GM12878 (cell line): ENCODE data around the gene COQ9. TPM values are rescaled to one million over a fixed set of nuclear protein-coding genes. Genes with fewer than 3 reads are reported as not detected.

ENCODE experiments used
- ATAC-seq: fragments of 200-7000 bp; cut with Tn5 transposase; 3 replicates; pipeline ENCODE4 v1.9.1; 2020; ENCODE audit warnings: mild to moderate bottlenecking, moderate library complexity
- BruUV-seq: library from RNA; stranded (reverse); fragments of 400-500 nt; replicated peaks from 2 replicates; lab custom pipeline; 2021; lab: Mats Ljungman, UMichigan
- CTCF ChIA-PET: fragments of 300-600 bp; sonication (Branson Sonifier 250); formaldehyde crosslinking; extraction: SDS; loops from one replicate; lab custom pipeline; 2021; ENCODE audit warnings: inconsistent platforms; lab: Yijun Ruan, JAX
- POLR2A ChIA-PET: fragments of 350-600 bp; formaldehyde crosslinking; extraction: SDS; loops from one replicate; lab custom pipeline; 2021; ENCODE audit warnings: inconsistent platforms; lab: Charles Lee
- RAD21 ChIA-PET: fragments of 300-600 bp; sonication (Branson Sonifier 250); formaldehyde crosslinking; loops from one replicate; lab custom pipeline; 2023; ENCODE audit warnings: antibody characterized with exemption; ENCODE audit not compliant: unreplicated experiment; lab: Charles Lee
- SMC1A ChIA-PET: fragments of 300-600 bp; sonication (Branson Sonifier 250); formaldehyde crosslinking; loops from one replicate; lab custom pipeline; 2023; ENCODE audit not compliant: unreplicated experiment, uncharacterized antibody; lab: Charles Lee
- DNase-seq: peaks from one replicate; pipeline ENCODE4 v3.0.0-alpha.2; 2011; ENCODE audit warnings: low read depth, low spot score
- FAIRE-seq: peaks from 3 replicates; lab custom pipeline; 2011; peaks lifted over from hg19 to GRCh38; lab: Jason Lieb, UNC
- H2AFZ ChIP-seq: 2 replicates; pipeline ENCODE4 v1.6.0; 2011; ENCODE audit warnings: low read depth, low read length, control low read depth; ENCODE audit not compliant: control insufficient read depth
- H3K27ac ChIP-seq: 2 replicates; pipeline ENCODE4 v1.5.1; 2011; ENCODE audit warnings: control low read depth; ENCODE audit not compliant: control insufficient read depth, insufficient read depth
- H3K27me3 ChIP-seq, 2 experiments: replicated peaks in 1 of 2; 2 replicates each; pipeline versions ENCODE4 v1.6.0 to v1.6.1; 2011; ENCODE audit warnings: low read length in 1 of 2; ENCODE audit not compliant: control insufficient read depth in 2 of 2, insufficient read depth in 2 of 2
- H3K36me3 ChIP-seq, 2 experiments: 2 replicates each; pipeline ENCODE4 v1.5.1; 2011; ENCODE audit warnings: low read length in 1 of 2; ENCODE audit not compliant: control insufficient read depth in 2 of 2, insufficient read depth in 2 of 2
- H3K4me1 ChIP-seq: 2 replicates; pipeline ENCODE4 v1.6.1; 2011; ENCODE audit warnings: mild to moderate bottlenecking, low read length, moderate library complexity, mixed read lengths; ENCODE audit not compliant: control insufficient read depth, insufficient read depth
- H3K4me2 ChIP-seq: 2 replicates; pipeline ENCODE4 v1.6.0; 2011; ENCODE audit warnings: control low read depth; ENCODE audit not compliant: control insufficient read depth, insufficient read depth
- H3K4me3 ChIP-seq: fragments of 200-600 bp; sonication (generic); 2 replicates; pipeline ENCODE4 v1.5.1; 2016
- H3K79me2 ChIP-seq: 2 replicates; pipeline ENCODE4 v1.6.0; 2011; ENCODE audit warnings: low read length; ENCODE audit not compliant: control insufficient read depth, insufficient read depth
- H3K9ac ChIP-seq: 2 replicates; pipeline ENCODE4 v1.8.0; 2011; ENCODE audit warnings: low read length, control low read depth, mixed read lengths; ENCODE audit not compliant: control insufficient read depth, insufficient read depth
- H3K9me3 ChIP-seq: replicated peaks from 3 replicates; pipeline ENCODE4 v1.5.1; 2011; ENCODE audit warnings: mild to moderate bottlenecking, low read length; ENCODE audit not compliant: control insufficient read depth, insufficient read depth
- H4K20me1 ChIP-seq: 2 replicates; pipeline ENCODE4 v1.6.0; 2011; ENCODE audit not compliant: control insufficient read depth, insufficient read depth
- CBX5 ChIP-seq: sonication (generic); IDR thresholded peaks from 2 replicates; pipeline ENCODE4 v1.6.1; 2016; ENCODE audit warnings: low read depth, moderate library complexity, mild to moderate bottlenecking, inconsistent platforms
- CREB1 ChIP-seq: IDR thresholded peaks from 2 replicates; pipeline ENCODE4 v1.6.1; 2012; ENCODE audit warnings: low read depth, mild to moderate bottlenecking, inconsistent platforms
- DPF2 ChIP-seq: fragments of 450-650 bp; IDR thresholded peaks from 2 replicates; pipeline ENCODE4 v1.6.1; 2017; ENCODE audit warnings: mild to moderate bottlenecking
- EGR1 ChIP-seq, 2 experiments: IDR thresholded peaks; 1 replicate in 1 of 2; 2 replicates in 1 of 2; pipeline ENCODE4 v1.6.1; 2011 to 2012; ENCODE audit warnings: low read depth in 2 of 2, low read length in 2 of 2, borderline replicate concordance in 1 of 2, mild to moderate bottlenecking in 1 of 2, moderate library complexity in 1 of 2
- FOXM1 ChIP-seq: IDR thresholded peaks from 2 replicates; pipeline ENCODE4 v1.6.1; 2012; ENCODE audit warnings: low read depth, mild to moderate bottlenecking, inconsistent platforms, low read length, moderate library complexity
- GATAD2B ChIP-seq: fragments of 450-650 bp; conservative IDR thresholded peaks from 2 replicates; pipeline ENCODE4 v1.6.1; 2017; ENCODE audit warnings: low read depth, mild to moderate bottlenecking, moderate library complexity
- IKZF2 ChIP-seq, 2 experiments: fragments of 450-650 bp; IDR thresholded peaks; 2 replicates each; pipeline ENCODE4 v1.6.1; 2017; ENCODE audit warnings: mild to moderate bottlenecking in 2 of 2, moderate library complexity in 2 of 2
- LARP7 ChIP-seq: fragments of 450-650 bp; IDR thresholded peaks from 2 replicates; pipeline ENCODE4 v1.6.1; 2017; ENCODE audit warnings: mild to moderate bottlenecking
- MAX ChIP-seq: IDR thresholded peaks from 2 replicates; pipeline ENCODE4 v1.6.1; 2012; ENCODE audit warnings: low read depth, low read length, improper control_type of control experiment
- NFYA ChIP-seq: IDR thresholded peaks from 2 replicates; pipeline ENCODE4 v1.6.1; 2011; ENCODE audit warnings: low read depth, mild to moderate bottlenecking, low read length, improper control_type of control experiment, borderline replicate concordance
- NR2C2 ChIP-seq: IDR thresholded peaks from 2 replicates; pipeline ENCODE4 v1.6.1; 2011; ENCODE audit warnings: borderline replicate concordance, low read depth; ENCODE audit not compliant: control insufficient read depth, insufficient read length
- NRF1 ChIP-seq: conservative IDR thresholded peaks from 2 replicates; pipeline ENCODE4 v1.6.1; 2011; ENCODE audit warnings: mild to moderate bottlenecking, low read depth, low read length, improper control_type of control experiment
- PKNOX1 ChIP-seq: fragments of 450-650 bp; IDR thresholded peaks from 2 replicates; pipeline ENCODE4 v1.6.1; 2016; ENCODE audit warnings: mild to moderate bottlenecking
- PML ChIP-seq: IDR thresholded peaks from 2 replicates; pipeline ENCODE4 v1.6.1; 2012; ENCODE audit warnings: low read length, inconsistent platforms
- POU2F2 ChIP-seq: IDR thresholded peaks from 3 replicates; pipeline ENCODE4 v1.6.1; 2011; ENCODE audit warnings: low read depth, mild to moderate bottlenecking, low read length, borderline replicate concordance
- RELA ChIP-seq: fragments of 450-650 bp; IDR thresholded peaks from 2 replicates; pipeline ENCODE4 v1.8.0; 2014; ENCODE audit warnings: borderline replicate concordance; ENCODE audit not compliant: partially characterized antibody
- SREBF1 ChIP-seq: IDR thresholded peaks from 2 replicates; pipeline ENCODE4 v1.6.1; 2012; ENCODE audit warnings: mild to moderate bottlenecking, low read length
- SREBF2 ChIP-seq: IDR thresholded peaks from 2 replicates; pipeline ENCODE4 v1.6.1; 2012; ENCODE audit warnings: mild to moderate bottlenecking, low read length
- TBL1XR1 ChIP-seq: IDR thresholded peaks from 2 replicates; pipeline ENCODE4 v1.6.1; 2012; ENCODE audit warnings: low read depth, low read length, improper control_type of control experiment
- WRNIP1 ChIP-seq: IDR thresholded peaks from 2 replicates; pipeline ENCODE4 v1.6.1; 2011; ENCODE audit warnings: low read depth, low read length, improper control_type of control experiment, borderline replicate concordance
- ZBED1 ChIP-seq: IDR thresholded peaks from 2 replicates; pipeline ENCODE4 v1.6.1; 2016; ENCODE audit warnings: borderline replicate concordance
- ZSCAN29 ChIP-seq: fragments of 450-650 bp; IDR thresholded peaks from 2 replicates; pipeline ENCODE4 v1.6.1; 2017; ENCODE audit warnings: mild to moderate bottlenecking, moderate library complexity
- WGBS: methylation state at CpG from one replicate; pipeline ENCODE4 v1.1.6; 2016; ENCODE audit warnings: low lambda C conversion rate; ENCODE audit not compliant: insufficient replicate concordance, insufficient coverage; ENCODE audit errors: missing lambda C conversion rate; 5-methylcytosine and 5-hydroxymethylcytosine counted together
- in situ Hi-C: fragments of 300-500 bp; cut with MboI; formaldehyde crosslinking; loops from 9 replicates; pipeline ENCODE4 v1.14.3; 2018; ENCODE audit warnings: mixed read lengths
- intact Hi-C: fragments of 100-400 bp; cut with micrococcal nuclease; formaldehyde crosslinking; loops from one replicate; pipeline ENCODE4 v1.14.2; 2022; ENCODE audit not compliant: unreplicated experiment
- polyA plus RNA-seq, 11 experiments: library from polyadenylated mRNA; depleted of rRNA in 4 of 11; unstranded in 6 of 11; stranded (reverse) in 5 of 11; fragments of >200 nt; fragmentation: Nextera tagmentation in 4 of 11; fragmentation: Illumina TruSeq in 1 of 11; extraction: Ambion mirVana in 4 of 11; extraction: Trizol in 1 of 11; gene quantifications; 1 replicate in 1 of 11; 2 replicates in 10 of 11; pipeline versions ENCODE4 v1.2.1 to v1.2.3, GENCODE V29; 2011 to 2016; ENCODE audit warnings: inconsistent platforms in 2 of 11, missing spikeins in 2 of 11, low read depth in 1 of 11
- total RNA-seq, 4 experiments: library from RNA; depleted of rRNA in 3 of 4; stranded (reverse); fragments of >200 nt in 3 of 4; fragmentation: Illumina TruSeq in 1 of 4; extraction: Trizol in 1 of 4; gene quantifications; 2 replicates each; pipeline versions ENCODE4 v1.2.1 to v1.2.3, GENCODE V29; 2013 to 2021

Gene COQ9
- total and polyA plus RNA-seq, 10 of the 15 experiments (the other 5 are each of a cell fraction or from before 2014, with no cell fraction given), result 24.1 to 79.7 (median 50.1) TPM

- Histone ChIP-seq H3K27me3 (no peaks in the 10 kb centered on the region), H4K20me1 (no peaks in the 10 kb centered on the region), H2AFZ (peak within 1 kb of the TSS; percentile 83), H3K9ac (peak within 1 kb of the TSS; percentile 86), H3K27ac (peak within 1 kb of the TSS; percentile 64), H3K4me3 (peak within 1 kb of the TSS; percentile 98), H3K4me1 (peaks cover 7% of the 10 kb centered on the region), H3K4me2 (peak within 1 kb of the TSS; percentile 93), H3K9me3 (no peaks in the 10 kb centered on the region), H3K36me3 (peaks cover 12 to 33% of the 10 kb centered on the region in 2 experiments), H3K79me2 (peaks cover 18% of the 10 kb centered on the region)
- BruUV-seq, result no TSS peak
- peak; percentile 93 for FAIRE-seq
- DNase-seq, result peak; percentile 37
- intact Hi-C loops, result loop anchor here (1.0 to 5.0 kb wide), 2 partner anchors 55 to 162 kb away; no protein-coding TSS in a partner anchor
- in situ Hi-C loops, result no loop called here
- ChIA-PET SMC1A (interaction anchor here (0.7 to 2.3 kb wide), 6 partner anchors 12 to 186 kb away, joined by 3 to 9 read pairs (median 3); no protein-coding TSS in a partner anchor), RAD21 (interaction anchor here (0.7 to 1.8 kb wide), 6 partner anchors 14 to 84 kb away, joined by 3 to 6 read pairs (median 4); partner anchors contain the start of genes CIAPIN1 and COQ9), CTCF (interaction anchor here (0.6 to 7.0 kb wide), 23 partner anchors 9 to 275 kb away, joined by 3 to 51 read pairs (median 5); partner anchors contain the start of genes CIAPIN1, COQ9 and DOK4), POLR2A (interaction anchor here (0.6 to 4.5 kb wide), 6 partner anchors 13 to 849 kb away, joined by 3 to 14 read pairs (median 3); partner anchors contain the start of genes CIAPIN1 and COQ9)
- under 1% methylated on average over 47 of the region's 47 CpGs for WGBS
- ATAC-seq, result peak; percentile 98
- TF ChIP-seq PML (peak; percentile 93; the same call in 1 of the 2 replicates), GATAD2B (peak; percentile 29; the same call in 1 of the 2 replicates), IKZF2 (IDR thresholded peaks at IDR 0.05) (0 out of 4 replicates have a peak, but pooled peaks of 1 of the 2 experiments have one; percentile 15), WRNIP1 (no peak), RELA (peak; percentile 77), EGR1 (IDR thresholded peaks at IDR 0.05; ENCODE audit: borderline replicate concordance in 1 of 2, low read depth in 2 of 2, low read length in 2 of 2) (peak in 1 of 2 experiments; percentile 83; a peak in 2 of 3 replicates), POU2F2 (peak; percentile 92; the same call in 2 of the 3 replicates), SREBF2 (peak; percentile 49; the same call in 1 of the 2 replicates), CBX5 (peak; percentile 75; the same call in 1 of the 2 replicates), LARP7 (peak; percentile 62; the same call in 1 of the 2 replicates), TBL1XR1 (peak; percentile 61; the same call in 1 of the 2 replicates), ZSCAN29 (no peak; the same call in 1 of the 2 replicates), NFYA (no peak), PKNOX1 (peak; percentile 42; the same call in 1 of the 2 replicates), DPF2 (peak; percentile 54), SREBF1 (no peak), MAX (no peak), FOXM1 (no peak), CREB1 (peak; percentile 61; the same call in 1 of the 2 replicates), NR2C2 (no peak), NRF1 (no peak), ZBED1 (peak; percentile 56; the same call in 1 of the 2 replicates)
Observed at GRCh38 chr16:57462209-57462977, 15.1 kb downstream of the COQ9 start, which contains the start of gene POLR2C. Gene POLR2C, plus strand, starts transcription at chr16:57462679. Its CDS starts 46 bp downstream, at chr16:57462725.
